Measurements from ENCODE around the gene CD99.
"Not testable (repeated sequence)": the region's sequence is repeated elsewhere in the genome, so short reads cannot be mapped to it uniquely, and the experiment has no call there.

GRCh38 chrX:2755163-2755715, 64.1 kb downstream of the CD99 start:
- TF ChIP-seq CTCF (CRISPR knock-in tag; IDR thresholded peaks at IDR 0.05); EZH2 (conservative IDR thresholded peaks at IDR 0.05; ENCODE audit: low read depth, low read length); BHLHE40 (IDR thresholded peaks at IDR 0.05; ENCODE audit: low read length); CENPX (CRISPR knock-in tag; IDR thresholded peaks at IDR 0.05); TEF (CRISPR knock-in tag; IDR thresholded peaks at IDR 0.05); CEBPB (IDR thresholded peaks at IDR 0.05; ENCODE audit: borderline replicate concordance, low read depth, low read length): not testable (repeated sequence)
- TF ChIP-seq, protein P1, sequence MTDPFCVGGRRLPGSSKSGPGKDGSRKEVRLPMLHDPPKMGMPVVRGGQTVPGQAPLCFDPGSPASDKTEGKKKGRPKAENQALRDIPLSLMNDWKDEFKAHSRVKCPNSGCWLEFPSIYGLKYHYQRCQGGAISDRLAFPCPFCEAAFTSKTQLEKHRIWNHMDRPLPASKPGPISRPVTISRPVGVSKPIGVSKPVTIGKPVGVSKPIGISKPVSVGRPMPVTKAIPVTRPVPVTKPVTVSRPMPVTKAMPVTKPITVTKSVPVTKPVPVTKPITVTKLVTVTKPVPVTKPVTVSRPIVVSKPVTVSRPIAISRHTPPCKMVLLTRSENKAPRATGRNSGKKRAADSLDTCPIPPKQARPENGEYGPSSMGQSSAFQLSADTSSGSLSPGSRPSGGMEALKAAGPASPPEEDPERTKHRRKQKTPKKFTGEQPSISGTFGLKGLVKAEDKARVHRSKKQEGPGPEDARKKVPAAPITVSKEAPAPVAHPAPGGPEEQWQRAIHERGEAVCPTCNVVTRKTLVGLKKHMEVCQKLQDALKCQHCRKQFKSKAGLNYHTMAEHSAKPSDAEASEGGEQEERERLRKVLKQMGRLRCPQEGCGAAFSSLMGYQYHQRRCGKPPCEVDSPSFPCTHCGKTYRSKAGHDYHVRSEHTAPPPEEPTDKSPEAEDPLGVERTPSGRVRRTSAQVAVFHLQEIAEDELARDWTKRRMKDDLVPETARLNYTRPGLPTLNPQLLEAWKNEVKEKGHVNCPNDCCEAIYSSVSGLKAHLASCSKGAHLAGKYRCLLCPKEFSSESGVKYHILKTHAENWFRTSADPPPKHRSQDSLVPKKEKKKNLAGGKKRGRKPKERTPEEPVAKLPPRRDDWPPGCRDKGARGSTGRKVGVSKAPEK (CRISPR knock-in tag; IDR thresholded peaks at IDR 0.05; ENCODE audit: borderline replicate concordance): not testable (repeated sequence)
- TF ChIP-seq, protein P2, sequence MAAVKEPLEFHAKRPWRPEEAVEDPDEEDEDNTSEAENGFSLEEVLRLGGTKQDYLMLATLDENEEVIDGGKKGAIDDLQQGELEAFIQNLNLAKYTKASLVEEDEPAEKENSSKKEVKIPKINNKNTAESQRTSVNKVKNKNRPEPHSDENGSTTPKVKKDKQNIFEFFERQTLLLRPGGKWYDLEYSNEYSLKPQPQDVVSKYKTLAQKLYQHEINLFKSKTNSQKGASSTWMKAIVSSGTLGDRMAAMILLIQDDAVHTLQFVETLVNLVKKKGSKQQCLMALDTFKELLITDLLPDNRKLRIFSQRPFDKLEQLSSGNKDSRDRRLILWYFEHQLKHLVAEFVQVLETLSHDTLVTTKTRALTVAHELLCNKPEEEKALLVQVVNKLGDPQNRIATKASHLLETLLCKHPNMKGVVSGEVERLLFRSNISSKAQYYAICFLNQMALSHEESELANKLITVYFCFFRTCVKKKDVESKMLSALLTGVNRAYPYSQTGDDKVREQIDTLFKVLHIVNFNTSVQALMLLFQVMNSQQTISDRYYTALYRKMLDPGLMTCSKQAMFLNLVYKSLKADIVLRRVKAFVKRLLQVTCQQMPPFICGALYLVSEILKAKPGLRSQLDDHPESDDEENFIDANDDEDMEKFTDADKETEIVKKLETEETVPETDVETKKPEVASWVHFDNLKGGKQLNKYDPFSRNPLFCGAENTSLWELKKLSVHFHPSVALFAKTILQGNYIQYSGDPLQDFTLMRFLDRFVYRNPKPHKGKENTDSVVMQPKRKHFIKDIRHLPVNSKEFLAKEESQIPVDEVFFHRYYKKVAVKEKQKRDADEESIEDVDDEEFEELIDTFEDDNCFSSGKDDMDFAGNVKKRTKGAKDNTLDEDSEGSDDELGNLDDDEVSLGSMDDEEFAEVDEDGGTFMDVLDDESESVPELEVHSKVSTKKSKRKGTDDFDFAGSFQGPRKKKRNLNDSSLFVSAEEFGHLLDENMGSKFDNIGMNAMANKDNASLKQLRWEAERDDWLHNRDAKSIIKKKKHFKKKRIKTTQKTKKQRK (IDR thresholded peaks at IDR 0.05; ENCODE audit: low read length): not testable (repeated sequence)

All from HepG2 (cell line).